ENCODE data around the gene ENOX2. TPM values are rescaled to one million over a fixed set of nuclear protein-coding genes. Genes with fewer than 3 reads are reported as not detected.

Gene ENOX2
- total RNA-seq, 1 experiment from 2014 or later: 11.4 TPM

- Histone ChIP-seq H3K4me1 (no peaks in the 10 kb centered on the region), H3K27me3 (replicated peaks; ENCODE audit: control insufficient read depth, insufficient read depth, low read length) (no peaks in the 10 kb centered on the region), H3K36me3 (ENCODE audit: control insufficient read depth, insufficient read depth, low read length) (no peaks in the 10 kb centered on the region), H3K4me3 (ENCODE audit: low read depth, low read length) (no peak overlapping the region), H3K9me3 (no peaks in the 10 kb centered on the region)
- Mint-ChIP-seq H3K27ac (ENCODE audit: unreplicated experiment) (no peak overlapping the region), H3K4me1 (ENCODE audit: low read depth, unreplicated experiment) (peaks cover 7% of the 10 kb centered on the region), H3K4me3 (ENCODE audit: unreplicated experiment) (no peak overlapping the region), H3K27me3 (ENCODE audit: insufficient read depth, unreplicated experiment) (no peaks in the 10 kb centered on the region), H3K9me3 (ENCODE audit: unreplicated experiment) (no peaks in the 10 kb centered on the region), H3K36me3 (ENCODE audit: insufficient read depth, unreplicated experiment) (no peaks in the 10 kb centered on the region)
- DNase-seq: no peak
- ChIA-PET POLR2A (no interaction called here), CTCF (no interaction called here)
- no peak for TF ChIP-seq CTCF (IDR thresholded peaks at IDR 0.05; ENCODE audit: insufficient read depth in 1 of 2, low read depth in 1 of 2, low read length in 1 of 2, severe bottlenecking in 1 of 2, unreplicated experiment in 1 of 2)
- intact Hi-C loops (cut with micrococcal nuclease; ENCODE audit: unreplicated experiment): no loop called here
- BruUV-seq (replicated peaks): no TSS peak
Observed at GRCh38 chrX:130593911-130594310, 309.1 kb downstream of the ENOX2 start.

- Histone ChIP-seq H3K4me3 (ENCODE audit: low read depth, low read length) (no peak overlapping the region), H3K4me1 (no peaks in the 10 kb centered on the region), H3K36me3 (ENCODE audit: control insufficient read depth, insufficient read depth, low read length) (no peaks in the 10 kb centered on the region), H3K27me3 (replicated peaks; ENCODE audit: control insufficient read depth, insufficient read depth, low read length) (no peaks in the 10 kb centered on the region), H3K9me3 (no peaks in the 10 kb centered on the region)
- CTCF ChIA-PET: no interaction called here
- POLR2A ChIA-PET: no interaction called here
- BruUV-seq (replicated peaks): no TSS peak
- Mint-ChIP-seq H3K36me3 (ENCODE audit: insufficient read depth, unreplicated experiment) (no peaks in the 10 kb centered on the region), H3K4me3 (ENCODE audit: unreplicated experiment) (no peak overlapping the region), H3K27ac (ENCODE audit: unreplicated experiment) (no peak overlapping the region), H3K27me3 (ENCODE audit: insufficient read depth, unreplicated experiment) (no peaks in the 10 kb centered on the region), H3K9me3 (ENCODE audit: unreplicated experiment) (no peaks in the 10 kb centered on the region), H3K4me1 (ENCODE audit: low read depth, unreplicated experiment) (peaks cover 7% of the 10 kb centered on the region)
- no peak for DNase-seq
- intact Hi-C loops (cut with micrococcal nuclease; ENCODE audit: unreplicated experiment): no loop called here
- no peak for TF ChIP-seq CTCF (IDR thresholded peaks at IDR 0.05; ENCODE audit: insufficient read depth in 1 of 2, low read depth in 1 of 2, low read length in 1 of 2, severe bottlenecking in 1 of 2, unreplicated experiment in 1 of 2)
Observed at GRCh38 chrX:130592204-130592603, 310.8 kb downstream of the ENOX2 start.

GRCh38 chrX:130578906-130579305, 324.1 kb downstream of the ENOX2 start:
- no peaks in the 10 kb centered on the region for H3K36me3 Mint-ChIP-seq (ENCODE audit: insufficient read depth, unreplicated experiment)
- H3K27ac Mint-ChIP-seq (ENCODE audit: unreplicated experiment): no peak overlapping the region
- no peak for TF ChIP-seq CTCF (IDR thresholded peaks at IDR 0.05; ENCODE audit: insufficient read depth in 1 of 2, low read depth in 1 of 2, low read length in 1 of 2, severe bottlenecking in 1 of 2, unreplicated experiment in 1 of 2)
- Histone ChIP-seq H3K4me1 (no peaks in the 10 kb centered on the region), H3K4me3 (ENCODE audit: low read depth, low read length) (no peak overlapping the region), H3K9me3 (no peaks in the 10 kb centered on the region), H3K27me3 (replicated peaks; ENCODE audit: control insufficient read depth, insufficient read depth, low read length) (no peaks in the 10 kb centered on the region), H3K36me3 (ENCODE audit: control insufficient read depth, insufficient read depth, low read length) (no peaks in the 10 kb centered on the region)
- no peaks in the 10 kb centered on the region for H3K27me3 Mint-ChIP-seq (ENCODE audit: insufficient read depth, unreplicated experiment)
- DNase-seq: no peak
- intact Hi-C loops (cut with micrococcal nuclease; ENCODE audit: unreplicated experiment): loop anchor here (5.0 kb wide), 1 partner anchor 338 kb away; no protein-coding TSS in a partner anchor
- POLR2A ChIA-PET: no interaction called here
- H3K9me3 Mint-ChIP-seq (ENCODE audit: unreplicated experiment): no peaks in the 10 kb centered on the region
- H3K4me3 Mint-ChIP-seq (ENCODE audit: unreplicated experiment): no peak overlapping the region
- H3K4me1 Mint-ChIP-seq (ENCODE audit: low read depth, unreplicated experiment): no peaks in the 10 kb centered on the region
- BruUV-seq (replicated peaks): no TSS peak
- CTCF ChIA-PET: no interaction called here
